ENCODE results near the gene ZFYVE27.

DNA sequence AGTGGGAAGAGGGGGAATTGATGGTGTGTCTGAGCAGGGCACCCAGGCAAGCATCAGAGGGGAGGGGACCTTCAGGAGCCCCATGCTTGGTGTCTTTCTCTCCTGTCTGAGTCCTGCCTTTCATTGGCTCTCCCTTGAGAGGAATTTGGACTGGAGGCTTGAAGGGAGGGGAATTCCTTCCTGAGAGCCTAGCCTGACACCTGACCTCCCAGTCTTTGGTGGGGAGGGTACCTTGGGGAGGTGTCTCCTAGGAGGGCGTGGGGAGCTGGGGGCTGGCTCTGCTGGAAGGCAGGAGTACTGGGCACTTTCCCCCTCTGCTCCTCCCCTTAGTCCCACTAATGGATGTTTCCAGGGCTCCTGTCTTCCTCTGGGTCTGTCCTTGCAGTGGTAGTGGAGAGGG, 36.2 kb downstream of the ZFYVE27 start:
- TF ChIP-seq CTCF (IDR thresholded peaks at IDR 0.05) (no peak), POLR2A (IDR thresholded peaks at IDR 0.05) (no peak)

All from esophagus squamous epithelium (tissue), 4 donors.